NCI-H146 treated with DMSO at 0.1 percent for 48 hours (cell line): ENCODE results near the gene AKR1E2.

Source experiments
- DNase-seq: peaks from one replicate; lab custom pipeline; 2025; ENCODE audit not compliant: unreplicated experiment; lab: John Stamatoyannopoulos, UW

The AKR1E2 gene

GRCh38 chr10:4825868-4826791 lies at the start of gene AKR1E2:
AKR1E2 (plus strand) TSS chr10:4826207; CDS start chr10:4826325, 118 bp downstream.
- no peak for DNase-seq

GRCh38 chr10:4776234-4776638 lies 49.8 kb upstream of the AKR1E2 start:
- DNase-seq, result no peak

DNA sequence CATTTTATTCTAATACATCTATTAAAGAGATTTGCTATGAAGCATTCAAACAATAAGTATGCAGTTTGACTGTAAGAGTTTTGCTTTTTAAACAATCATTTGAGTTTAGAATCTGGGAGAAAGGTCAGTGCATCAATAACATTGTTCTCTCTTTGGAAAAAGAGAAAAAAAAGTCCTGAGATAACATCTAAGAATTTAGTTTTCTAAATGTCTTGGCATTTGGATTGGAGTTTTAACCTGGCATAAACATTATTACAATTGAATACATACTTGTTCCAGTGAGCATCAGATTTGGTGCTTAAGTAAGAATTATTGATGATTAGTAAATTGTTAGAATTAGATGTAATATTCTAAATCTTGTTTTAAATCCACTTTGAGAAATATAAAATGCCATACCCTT lies 47.2 kb upstream of the AKR1E2 start:
- no peak for DNase-seq

- no peak for DNase-seq
Observed at GRCh38 chr10:4780091-4780490, 45.9 kb upstream of the AKR1E2 start.

GRCh38 chr10:4780782-4781181 lies 45.2 kb upstream of the AKR1E2 start:
- no peak for DNase-seq

DNA sequence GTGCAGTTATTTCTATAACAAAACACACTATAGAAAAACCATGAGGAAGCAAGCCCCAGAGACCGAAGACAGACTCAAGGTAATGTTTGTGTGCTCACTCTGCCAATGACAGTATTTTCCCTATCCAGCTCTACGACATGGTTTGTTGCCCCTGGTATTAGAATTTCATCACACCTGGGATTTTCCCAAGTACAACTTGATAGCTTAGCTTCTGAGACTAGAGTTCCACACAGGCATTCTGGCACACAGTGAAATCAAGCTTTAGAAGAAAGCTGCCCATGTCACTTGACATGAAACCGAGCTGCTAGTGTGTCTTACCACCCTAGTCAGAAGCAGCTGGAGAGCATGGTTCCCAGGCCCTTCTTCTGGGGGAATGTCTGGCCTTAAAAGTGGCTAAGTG lies 44.1 kb upstream of the AKR1E2 start:
- no peak for DNase-seq

DNA sequence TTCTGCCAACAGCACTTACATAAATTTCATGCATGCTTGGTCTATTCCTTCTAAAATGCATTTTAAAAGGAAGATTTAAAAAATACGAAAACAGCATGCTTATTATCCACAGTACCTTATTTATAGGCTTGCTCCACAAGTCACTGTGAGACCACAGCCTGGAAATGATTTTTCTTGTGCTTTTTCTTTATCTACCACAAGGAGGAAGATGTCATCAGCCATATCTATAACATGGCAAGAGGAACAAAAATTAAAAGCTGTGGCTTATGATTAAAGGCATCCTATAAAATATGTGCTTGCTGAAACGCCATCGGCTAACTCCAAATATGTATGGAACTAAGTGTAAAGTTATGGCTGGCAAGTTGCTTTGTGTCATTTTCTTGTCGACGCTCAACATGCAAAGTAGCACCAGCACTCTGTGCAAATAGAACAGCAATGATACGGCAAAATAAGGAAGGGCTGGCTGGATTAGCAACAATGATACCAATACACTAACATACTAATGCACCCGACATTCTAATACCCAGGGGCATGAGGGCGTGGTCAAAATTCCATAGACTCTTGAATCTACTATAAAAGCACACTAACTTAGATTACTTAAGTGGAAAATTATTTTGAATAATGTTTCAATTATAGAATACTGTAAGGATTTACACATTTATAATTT lies 41.2 kb upstream of the AKR1E2 start:
- DNase-seq, result no peak

GRCh38 chr10:4786043-4786839 lies 39.8 kb upstream of the AKR1E2 start:
- no peak for DNase-seq

GRCh38 chr10:4790045-4790444 lies 36.0 kb upstream of the AKR1E2 start:
- no peak for DNase-seq

GRCh38 chr10:4790922-4791321 lies 35.1 kb upstream of the AKR1E2 start:
- DNase-seq, result no peak

GRCh38 chr10:4792381-4792780 lies 33.6 kb upstream of the AKR1E2 start:
- no peak for DNase-seq

GRCh38 chr10:4801405-4801804 lies 24.6 kb upstream of the AKR1E2 start:
- no peak for DNase-seq

DNA sequence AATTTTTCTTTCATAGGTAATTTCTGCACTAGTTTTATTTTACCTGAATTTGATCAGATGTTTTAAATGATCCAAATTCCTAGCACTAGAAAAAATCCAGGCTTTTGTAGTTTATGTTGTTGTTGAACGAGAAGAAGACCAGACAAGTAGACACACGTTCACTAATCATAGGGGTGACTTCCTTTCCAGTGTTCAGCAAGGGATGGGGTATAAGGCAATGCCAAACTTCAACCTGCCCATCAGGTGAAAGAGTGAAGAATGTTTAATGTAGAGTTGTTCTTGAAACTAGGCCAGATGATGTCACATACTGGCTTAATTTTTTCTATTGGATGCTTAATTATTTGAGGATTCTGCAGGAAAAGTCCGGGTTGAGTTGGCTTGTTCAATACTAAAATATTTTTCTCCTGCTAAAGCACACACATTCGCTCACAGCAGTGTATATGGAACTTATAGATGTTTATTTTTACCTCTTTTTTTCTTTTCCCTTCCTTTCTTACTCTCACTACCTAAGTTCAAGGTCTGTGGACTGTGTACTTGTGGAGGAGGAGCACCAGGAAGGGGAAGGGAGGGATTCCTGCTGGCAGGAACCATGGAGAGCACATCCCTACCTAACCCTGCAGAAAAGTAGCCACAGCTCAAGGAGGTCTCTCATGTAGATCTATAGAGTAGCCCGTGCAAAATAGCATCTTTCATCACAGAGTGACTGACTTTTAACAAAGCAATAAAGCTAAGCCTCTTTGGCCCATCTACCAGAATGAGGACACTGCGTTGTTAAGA lies 23.1 kb upstream of the AKR1E2 start:
- no peak for DNase-seq

GRCh38 chr10:4803822-4804221 lies 22.2 kb upstream of the AKR1E2 start:
- DNase-seq, result no peak

GRCh38 chr10:4804465-4804864 lies 21.5 kb upstream of the AKR1E2 start:
- DNase-seq, result no peak

- DNase-seq, result no peak
Observed at GRCh38 chr10:4806534-4806933, 19.5 kb upstream of the AKR1E2 start.

DNA sequence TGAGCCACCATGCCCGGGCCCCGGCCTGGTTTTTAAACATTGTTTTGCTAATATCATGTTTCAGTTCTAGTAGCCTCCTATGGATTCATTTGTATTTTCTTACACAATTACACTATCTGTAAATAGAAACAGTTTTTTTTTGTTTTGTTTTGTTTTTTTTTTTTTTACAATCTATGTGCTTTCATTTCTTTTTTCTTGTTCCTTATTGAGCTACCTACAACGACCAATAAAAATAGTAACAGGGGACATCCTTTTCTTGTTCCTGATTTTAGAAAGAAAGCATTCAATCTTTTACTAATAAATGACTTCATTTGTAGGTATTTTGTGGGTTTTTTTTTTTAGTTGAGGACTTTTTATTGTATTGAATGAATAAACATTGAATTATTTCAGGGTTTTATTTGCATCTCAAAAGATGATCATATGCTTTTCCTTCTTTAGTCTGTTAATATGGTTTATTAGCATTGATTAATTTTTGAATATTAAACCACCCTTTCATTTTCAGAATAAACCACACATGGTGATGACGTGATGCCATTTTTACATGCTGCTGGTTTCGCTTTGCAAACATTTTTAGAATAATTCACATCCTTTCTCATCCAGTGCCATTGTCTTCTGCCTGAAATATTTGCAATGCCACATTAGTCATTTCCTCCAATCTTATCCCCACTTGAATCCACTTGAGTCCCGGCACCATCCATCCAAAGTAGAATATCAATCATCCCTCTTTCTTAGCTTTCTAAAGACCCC lies 18.1 kb upstream of the AKR1E2 start:
- no peak for DNase-seq

DNA sequence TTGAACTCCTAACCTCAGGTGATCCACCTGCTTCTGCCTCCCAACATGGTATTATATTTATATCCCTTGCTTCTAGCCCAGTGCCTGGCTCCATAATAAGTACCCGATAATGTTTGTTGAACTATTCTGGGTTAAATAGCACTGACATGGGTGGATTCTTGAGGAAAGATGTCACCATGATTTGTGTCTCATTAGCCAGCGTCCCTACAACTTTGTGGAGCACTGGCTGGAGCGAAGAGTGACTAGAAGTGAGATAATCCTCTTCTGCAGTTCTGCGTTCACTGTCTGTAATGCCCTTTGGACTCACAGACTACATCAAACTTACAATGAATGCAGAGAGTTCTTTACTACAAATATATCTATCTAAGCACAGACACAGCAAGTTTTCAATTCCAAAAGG lies 16.9 kb upstream of the AKR1E2 start:
- no peak for DNase-seq

- no peak for DNase-seq
Observed at GRCh38 chr10:4810092-4810491, 15.9 kb upstream of the AKR1E2 start.

DNA sequence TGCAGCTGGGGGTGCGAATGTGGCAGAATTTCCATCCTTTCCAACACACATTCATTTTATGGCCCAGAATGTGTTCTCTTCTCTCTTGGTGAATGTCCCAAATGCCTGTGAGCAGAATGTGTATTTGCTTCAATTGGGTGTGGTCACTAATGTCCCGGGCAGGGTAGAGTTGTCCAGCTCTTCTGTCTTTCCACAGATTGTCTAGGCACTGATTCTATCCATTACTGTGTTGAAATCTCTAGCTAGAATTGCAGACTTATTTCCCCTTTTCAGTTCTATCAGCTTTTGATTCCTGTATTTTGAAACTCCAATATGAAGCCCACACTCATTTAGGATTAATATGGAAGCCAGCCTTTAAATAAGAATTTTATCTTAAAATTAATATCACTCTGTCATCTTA lies 14.0 kb upstream of the AKR1E2 start:
- no peak for DNase-seq
